Smooth muscle cell (in vitro differentiated cells): Measurements from ENCODE around the gene CSHL1. TPM values are rescaled to one million over a fixed set of nuclear protein-coding genes. Genes with fewer than 3 reads are reported as not detected.

Source experiments
- DNase-seq: peaks from one replicate; lab custom pipeline; 2025; ENCODE audit not compliant: unreplicated experiment; lab: John Stamatoyannopoulos, UW
- H2AFZ ChIP-seq: fragments of 200-600 bp; sonication (generic); 2 replicates; pipeline ENCODE4 v1.6.0; 2016; ENCODE audit warnings: antibody characterized with exemption, low read depth, mild to moderate bottlenecking
- H3F3A ChIP-seq: fragments of 200-600 bp; sonication (generic); 2 replicates; pipeline ENCODE4 v1.6.0; 2017; ENCODE audit warnings: antibody characterized with exemption, low read depth
- H3K27ac ChIP-seq: fragments of 200-600 bp; sonication (generic); 2 replicates; pipeline ENCODE4 v1.5.1; 2016; ENCODE audit warnings: low read depth, mild to moderate bottlenecking
- H3K27me3 ChIP-seq: fragments of 200-600 bp; sonication (generic); 2 replicates; pipeline ENCODE4 v1.6.1; 2016; ENCODE audit warnings: low read depth, mild to moderate bottlenecking
- H3K36me3 ChIP-seq: fragments of 200-600 bp; sonication (generic); 2 replicates; pipeline ENCODE4 v1.5.1; 2016; ENCODE audit warnings: low read depth
- H3K4me1 ChIP-seq: fragments of 200-600 bp; sonication (generic); 2 replicates; pipeline ENCODE4 v1.5.1; 2016; ENCODE audit warnings: low read depth
- H3K4me2 ChIP-seq: fragments of 200-600 bp; sonication (generic); 2 replicates; pipeline ENCODE4 v1.6.0; 2016; ENCODE audit warnings: mild to moderate bottlenecking
- H3K4me3 ChIP-seq: fragments of 200-600 bp; sonication (generic); 2 replicates; pipeline ENCODE4 v1.5.1; 2016; ENCODE audit warnings: mild to moderate bottlenecking
- H3K79me2 ChIP-seq: fragments of 200-600 bp; sonication (generic); 2 replicates; pipeline ENCODE4 v1.6.0; 2016; ENCODE audit warnings: low read depth, mild to moderate bottlenecking
- H3K9ac ChIP-seq: fragments of 200-600 bp; sonication (generic); 2 replicates; pipeline ENCODE4 v1.6.0; 2016; ENCODE audit warnings: low read depth
- H3K9me3 ChIP-seq: fragments of 200-600 bp; sonication (generic); replicated peaks from 2 replicates; pipeline ENCODE4 v1.5.1; 2016; ENCODE audit warnings: low read depth
- H4K20me1 ChIP-seq: fragments of 200-600 bp; sonication (generic); 2 replicates; pipeline ENCODE4 v1.6.0; 2016; ENCODE audit warnings: low read depth
- WGBS: methylation state at CpG from one replicate; pipeline ENCODE4 v1.1.7; 2016; ENCODE audit warnings: low lambda C conversion rate; 5-methylcytosine and 5-hydroxymethylcytosine counted together
- polyA plus RNA-seq: library from polyadenylated mRNA; unstranded; fragments of >200 nt; fragmentation: Nextera tagmentation; extraction: Ambion mirVana; gene quantifications from 2 replicates; pipeline ENCODE4 v1.2.1, GENCODE V29; 2016
- total RNA-seq: library from RNA; depleted of rRNA; stranded (reverse); fragments of >200 nt; gene quantifications from 2 replicates; pipeline ENCODE4 v1.2.3, GENCODE V29; 2014
- TF ChIP-seq, protein P1 (sequence below): fragments of 200-600 bp; sonication (generic); IDR thresholded peaks from 2 replicates; pipeline ENCODE4 v1.5.1; 2017; ENCODE audit warnings: borderline replicate concordance, mild to moderate bottlenecking, antibody characterized with exemption; ENCODE audit not compliant: insufficient read depth, poor library complexity, severe bottlenecking

The CSHL1 gene
- total and polyA plus RNA-seq, 2 experiments from 2014 or later = not detected

GRCh38 chr17:63947711-63948330 is 36.8 kb upstream of the CSHL1 start:
- no peaks in the 10 kb centered on the region for H3K79me2 ChIP-seq
- no peak overlapping the region for H3K4me2 ChIP-seq
- TF ChIP-seq, protein P1, sequence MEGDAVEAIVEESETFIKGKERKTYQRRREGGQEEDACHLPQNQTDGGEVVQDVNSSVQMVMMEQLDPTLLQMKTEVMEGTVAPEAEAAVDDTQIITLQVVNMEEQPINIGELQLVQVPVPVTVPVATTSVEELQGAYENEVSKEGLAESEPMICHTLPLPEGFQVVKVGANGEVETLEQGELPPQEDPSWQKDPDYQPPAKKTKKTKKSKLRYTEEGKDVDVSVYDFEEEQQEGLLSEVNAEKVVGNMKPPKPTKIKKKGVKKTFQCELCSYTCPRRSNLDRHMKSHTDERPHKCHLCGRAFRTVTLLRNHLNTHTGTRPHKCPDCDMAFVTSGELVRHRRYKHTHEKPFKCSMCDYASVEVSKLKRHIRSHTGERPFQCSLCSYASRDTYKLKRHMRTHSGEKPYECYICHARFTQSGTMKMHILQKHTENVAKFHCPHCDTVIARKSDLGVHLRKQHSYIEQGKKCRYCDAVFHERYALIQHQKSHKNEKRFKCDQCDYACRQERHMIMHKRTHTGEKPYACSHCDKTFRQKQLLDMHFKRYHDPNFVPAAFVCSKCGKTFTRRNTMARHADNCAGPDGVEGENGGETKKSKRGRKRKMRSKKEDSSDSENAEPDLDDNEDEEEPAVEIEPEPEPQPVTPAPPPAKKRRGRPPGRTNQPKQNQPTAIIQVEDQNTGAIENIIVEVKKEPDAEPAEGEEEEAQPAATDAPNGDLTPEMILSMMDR = no peak
- no peaks in the 10 kb centered on the region for H3K27me3 ChIP-seq
- H3K36me3 ChIP-seq = no peaks in the 10 kb centered on the region
- no peaks in the 10 kb centered on the region for H4K20me1 ChIP-seq
- H3F3A ChIP-seq = no peaks in the 10 kb centered on the region
- no peak overlapping the region for H3K4me3 ChIP-seq
- no peak overlapping the region for H2AFZ ChIP-seq
- H3K27ac ChIP-seq = no peak overlapping the region
- H3K4me1 ChIP-seq = no peaks in the 10 kb centered on the region
- WGBS = 94% methylated on average over 18 of the region's 18 CpGs
- H3K9me3 ChIP-seq = no peaks in the 10 kb centered on the region
- H3K9ac ChIP-seq = no peak overlapping the region
- no peak for DNase-seq

DNA sequence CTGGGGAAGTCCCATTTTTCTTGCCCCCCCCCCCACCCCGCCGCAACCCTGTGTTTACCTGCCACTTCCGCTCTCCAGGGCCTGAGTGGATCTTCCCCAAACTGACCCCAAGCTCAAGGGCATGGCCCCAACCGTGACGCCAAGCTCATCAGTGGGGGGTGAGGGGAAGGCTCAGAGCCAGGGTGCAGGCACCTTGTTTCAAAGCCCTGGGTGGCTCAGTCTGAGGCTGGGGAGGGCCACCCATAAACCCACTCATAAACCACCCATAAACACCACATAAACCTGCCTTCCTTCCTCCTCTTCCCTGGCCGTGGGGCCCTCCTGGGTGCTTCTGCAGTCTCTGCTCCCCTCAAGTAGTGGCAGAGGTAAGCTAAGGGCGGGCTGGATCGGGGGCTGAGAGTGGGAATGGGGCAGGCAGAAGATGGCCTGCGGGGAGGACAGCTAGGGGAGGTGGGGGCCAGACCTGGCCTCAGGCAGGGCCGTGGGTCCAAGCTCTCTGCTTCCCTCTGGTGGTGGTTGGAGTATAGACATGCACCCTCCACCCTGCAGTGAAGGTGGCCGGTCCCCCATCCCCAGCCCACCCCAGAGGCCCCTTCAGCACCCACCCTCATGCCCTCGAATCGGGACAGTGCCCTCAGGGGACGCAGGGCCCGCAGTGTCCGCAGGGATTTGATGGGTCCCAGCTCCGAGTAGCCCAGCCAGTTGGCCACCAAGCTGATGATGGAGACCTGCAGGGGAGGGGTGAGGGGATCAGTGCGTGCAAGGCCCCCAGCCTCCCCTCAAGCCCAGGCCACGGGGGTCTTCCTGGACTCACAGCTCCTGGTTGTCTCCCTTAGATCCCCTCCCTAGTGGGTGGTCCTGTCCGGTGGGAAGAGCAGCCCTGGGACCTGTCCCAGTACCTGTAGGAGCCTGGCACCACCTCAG is 35.6 kb upstream of the CSHL1 start:
- Histone ChIP-seq H3K9me3 (no peaks in the 10 kb centered on the region), H3F3A (no peaks in the 10 kb centered on the region), H3K4me1 (no peaks in the 10 kb centered on the region), H3K79me2 (no peaks in the 10 kb centered on the region), H4K20me1 (no peaks in the 10 kb centered on the region), H3K27ac (no peak overlapping the region), H3K4me2 (no peak overlapping the region), H3K4me3 (no peak overlapping the region), H3K9ac (no peak overlapping the region), H2AFZ (no peak overlapping the region), H3K36me3 (no peaks in the 10 kb centered on the region), H3K27me3 (no peaks in the 10 kb centered on the region)
- DNase-seq = no peak
- TF ChIP-seq, protein P1 = peak; percentile 68
- WGBS = 57% methylated on average over 14 of the region's 20 CpGs

- H3K4me1 ChIP-seq = no peaks in the 10 kb centered on the region
- 79% methylated on average over 6 of the region's 6 CpGs for WGBS
- no peaks in the 10 kb centered on the region for H3F3A ChIP-seq
- H3K27ac ChIP-seq = no peak overlapping the region
- TF ChIP-seq, protein P1 = no peak
- H3K27me3 ChIP-seq = no peaks in the 10 kb centered on the region
- no peak overlapping the region for H3K9ac ChIP-seq
- no peak overlapping the region for H3K4me3 ChIP-seq
- H3K79me2 ChIP-seq = no peaks in the 10 kb centered on the region
- H3K4me2 ChIP-seq = no peak overlapping the region
- H3K36me3 ChIP-seq = no peaks in the 10 kb centered on the region
- no peak for DNase-seq
- H4K20me1 ChIP-seq = no peaks in the 10 kb centered on the region
- no peak overlapping the region for H2AFZ ChIP-seq
- no peaks in the 10 kb centered on the region for H3K9me3 ChIP-seq
Observed at GRCh38 chr17:63945784-63946439, 34.9 kb upstream of the CSHL1 start.
